ENCODE data around the gene TTLL1.
A peak's percentile ranks its signal among the peaks of the same experiment; 100 is the strongest.

TTLL1 gene
- 4.4 to 8.3 (median 5.4) reads per million in 3 donors for total RNA-seq

DNA sequence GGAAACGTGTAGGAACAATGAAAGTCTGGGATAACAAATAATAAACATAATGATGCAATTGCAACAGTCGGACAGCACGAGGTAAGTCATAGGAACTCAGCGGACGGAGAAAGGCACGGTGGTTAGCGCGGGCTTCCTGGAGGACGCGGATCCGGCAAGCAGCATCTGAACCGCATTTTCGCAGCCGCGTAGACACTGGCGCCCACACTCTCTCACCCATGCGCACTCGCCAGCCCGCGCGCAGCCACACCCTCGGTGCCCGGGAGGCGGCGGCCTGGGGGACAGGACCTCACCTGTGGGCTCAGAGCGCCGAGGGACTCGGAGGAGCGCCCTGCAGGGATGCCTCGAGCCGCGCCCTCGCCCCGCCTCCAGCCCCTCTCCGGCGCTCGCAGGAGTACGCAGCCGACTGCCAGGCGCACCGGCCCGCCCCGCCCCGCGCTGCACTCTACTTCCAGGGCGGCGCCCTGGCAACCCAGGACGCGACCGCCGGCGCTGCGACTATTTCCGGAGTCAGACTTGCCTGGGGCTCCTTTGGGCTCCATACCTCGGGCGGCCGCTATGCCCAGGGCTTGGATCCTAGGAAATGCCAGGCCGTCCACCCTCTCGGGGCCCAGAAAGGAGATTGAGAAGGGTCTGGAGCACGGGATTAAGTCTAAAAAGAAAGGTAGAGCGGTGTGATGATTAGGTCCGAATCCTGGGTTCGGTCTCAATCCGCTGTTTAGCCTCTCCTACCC, at the start of gene TTLL1:
Gene TTLL1 (minus strand): TSS at position 408 of the 734 bp plus-strand sequence. CDS start 13,805 bp downstream, outside the sequence.
- DNase-seq, result peak; percentile 68 to 80 (median 77)
- H3K27ac ChIP-seq (ENCODE audit: insufficient read depth, low read length, poor library complexity, severe bottlenecking), result peak within 1 kb of the TSS; percentile 55
- peaks cover 4% of the 10 kb centered on the region for H3K4me1 ChIP-seq (ENCODE audit: control insufficient read depth, insufficient read depth, low read length, poor library complexity, severe bottlenecking)
- H3K4me3 ChIP-seq (ENCODE audit: insufficient read depth, low read depth, low read length, poor library complexity, severe bottlenecking), result peak within 1 kb of the TSS; percentile 67
- H3K36me3 ChIP-seq (ENCODE audit: control insufficient read depth, insufficient read depth, low read length), result no peaks in the 10 kb centered on the region
- H3K9me3 ChIP-seq (ENCODE audit: control insufficient read depth, low read length), result no peaks in the 10 kb centered on the region
- no peaks in the 10 kb centered on the region for H3K27me3 ChIP-seq (replicated peaks; ENCODE audit: control insufficient read depth, insufficient read depth, low read length, poor library complexity, severe bottlenecking)

DNA sequence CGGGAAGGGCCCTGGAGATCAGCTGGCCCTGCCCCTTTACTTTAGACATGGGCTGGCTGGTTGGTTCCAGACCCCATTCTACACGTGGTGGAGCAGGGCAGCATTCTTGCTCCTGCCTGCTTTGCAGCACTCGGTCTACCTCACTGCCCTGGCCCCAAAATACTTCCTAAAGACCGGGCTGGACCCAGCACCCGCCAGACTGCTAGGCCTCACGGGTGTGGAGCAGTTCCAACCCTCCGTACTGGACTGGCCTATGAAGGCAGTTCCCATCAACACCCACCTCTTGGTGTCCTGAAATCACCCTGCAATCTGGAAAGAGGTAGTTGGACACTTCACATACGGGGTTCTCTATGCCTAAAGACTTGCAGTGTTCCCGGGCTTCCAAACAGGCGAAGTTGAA, 47.6 kb upstream of the TTLL1 start:
- Histone ChIP-seq H3K27ac (ENCODE audit: insufficient read depth, low read length, poor library complexity, severe bottlenecking) (no peak overlapping the region), H3K4me1 (ENCODE audit: control insufficient read depth, insufficient read depth, low read length, poor library complexity, severe bottlenecking) (no peaks in the 10 kb centered on the region), H3K36me3 (ENCODE audit: control insufficient read depth, insufficient read depth, low read length) (peaks cover 22% of the 10 kb centered on the region), H3K9me3 (ENCODE audit: control insufficient read depth, low read length) (no peaks in the 10 kb centered on the region), H3K27me3 (replicated peaks; ENCODE audit: control insufficient read depth, insufficient read depth, low read length, poor library complexity, severe bottlenecking) (no peaks in the 10 kb centered on the region), H3K4me3 (ENCODE audit: insufficient read depth, low read depth, low read length, poor library complexity, severe bottlenecking) (no peak overlapping the region)
- no peak for DNase-seq

DNA sequence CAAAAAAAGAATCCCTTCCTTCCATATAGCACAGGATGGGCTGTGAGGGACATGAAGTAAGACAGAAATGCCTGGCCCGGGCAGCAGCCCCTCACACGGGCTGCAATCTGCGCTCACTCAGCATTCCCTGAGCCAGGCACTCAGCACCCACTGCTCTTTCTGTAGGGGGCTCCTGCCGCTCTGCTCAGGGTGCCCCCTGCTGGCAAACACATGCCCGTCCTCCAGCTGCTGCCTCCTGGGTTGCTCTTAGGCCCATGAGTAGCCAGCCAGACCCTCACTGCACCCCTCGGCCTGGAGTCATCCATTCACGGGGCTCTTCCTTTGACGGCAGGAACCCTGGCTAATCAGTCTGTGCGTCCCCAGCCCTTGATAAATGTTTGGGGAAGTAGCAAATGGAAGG, 47.1 kb upstream of the TTLL1 start:
- DNase-seq, result no peak
- Histone ChIP-seq H3K27ac (ENCODE audit: insufficient read depth, low read length, poor library complexity, severe bottlenecking) (no peak overlapping the region), H3K9me3 (ENCODE audit: control insufficient read depth, low read length) (no peaks in the 10 kb centered on the region), H3K4me3 (ENCODE audit: insufficient read depth, low read depth, low read length, poor library complexity, severe bottlenecking) (no peak overlapping the region), H3K36me3 (ENCODE audit: control insufficient read depth, insufficient read depth, low read length) (peaks cover 22% of the 10 kb centered on the region), H3K4me1 (ENCODE audit: control insufficient read depth, insufficient read depth, low read length, poor library complexity, severe bottlenecking) (no peaks in the 10 kb centered on the region), H3K27me3 (replicated peaks; ENCODE audit: control insufficient read depth, insufficient read depth, low read length, poor library complexity, severe bottlenecking) (no peaks in the 10 kb centered on the region)

DNA sequence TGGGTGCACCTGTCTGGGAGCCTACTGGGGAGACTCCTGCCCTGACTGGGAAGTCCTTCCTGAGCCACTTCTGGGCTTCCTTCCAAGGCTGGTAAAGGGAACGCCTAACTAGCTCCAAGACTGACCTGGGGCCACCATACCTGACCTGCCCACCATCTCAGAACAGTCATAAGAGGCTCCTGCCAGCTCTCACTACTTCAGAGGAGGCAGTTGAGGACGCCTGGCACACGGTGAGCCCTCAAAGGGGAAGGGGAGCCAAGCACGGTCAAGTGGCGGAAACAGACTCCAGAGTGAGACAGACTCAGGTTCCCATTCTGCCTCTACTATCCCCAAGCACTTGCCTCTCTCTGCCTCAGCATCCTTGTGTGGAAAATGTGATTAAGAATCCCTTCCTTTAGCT, 46.4 kb upstream of the TTLL1 start:
- H3K36me3 ChIP-seq (ENCODE audit: control insufficient read depth, insufficient read depth, low read length), result peaks cover 20% of the 10 kb centered on the region

DNA sequence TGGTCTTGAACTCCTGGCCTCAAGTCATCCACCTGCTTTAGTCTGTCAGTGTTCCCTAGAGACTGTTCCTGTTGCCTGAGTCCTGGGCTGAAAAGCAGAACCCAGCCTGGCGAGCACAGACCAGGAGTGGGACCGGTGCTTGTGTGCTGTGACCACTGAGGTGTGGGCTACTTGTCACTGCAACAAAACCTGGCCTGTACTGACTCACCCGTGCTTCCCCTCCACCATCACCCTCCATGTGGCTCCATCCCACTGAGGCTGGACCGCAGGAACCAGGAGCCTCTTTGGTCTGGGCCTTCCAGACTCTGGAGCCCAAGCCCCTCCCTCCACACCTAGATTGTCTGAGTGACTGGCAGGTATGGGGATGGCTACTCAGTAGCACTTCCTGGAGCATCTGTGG, 45.4 kb upstream of the TTLL1 start:
- DNase-seq, result no peak
- Histone ChIP-seq H3K36me3 (ENCODE audit: control insufficient read depth, insufficient read depth, low read length) (peaks cover 18% of the 10 kb centered on the region), H3K27ac (ENCODE audit: insufficient read depth, low read length, poor library complexity, severe bottlenecking) (no peak overlapping the region), H3K9me3 (ENCODE audit: control insufficient read depth, low read length) (no peaks in the 10 kb centered on the region), H3K27me3 (replicated peaks; ENCODE audit: control insufficient read depth, insufficient read depth, low read length, poor library complexity, severe bottlenecking) (no peaks in the 10 kb centered on the region), H3K4me3 (ENCODE audit: insufficient read depth, low read depth, low read length, poor library complexity, severe bottlenecking) (no peak overlapping the region), H3K4me1 (ENCODE audit: control insufficient read depth, insufficient read depth, low read length, poor library complexity, severe bottlenecking) (no peaks in the 10 kb centered on the region)

More for the DNA sequence above, 46.4 kb upstream of the TTLL1 start:
- DNase-seq, result no peak
- Histone ChIP-seq H3K27me3 (replicated peaks; ENCODE audit: control insufficient read depth, insufficient read depth, low read length, poor library complexity, severe bottlenecking) (no peaks in the 10 kb centered on the region), H3K9me3 (ENCODE audit: control insufficient read depth, low read length) (no peaks in the 10 kb centered on the region), H3K27ac (ENCODE audit: insufficient read depth, low read length, poor library complexity, severe bottlenecking) (no peak overlapping the region), H3K4me3 (ENCODE audit: insufficient read depth, low read depth, low read length, poor library complexity, severe bottlenecking) (no peak overlapping the region), H3K4me1 (ENCODE audit: control insufficient read depth, insufficient read depth, low read length, poor library complexity, severe bottlenecking) (no peaks in the 10 kb centered on the region)

DNA sequence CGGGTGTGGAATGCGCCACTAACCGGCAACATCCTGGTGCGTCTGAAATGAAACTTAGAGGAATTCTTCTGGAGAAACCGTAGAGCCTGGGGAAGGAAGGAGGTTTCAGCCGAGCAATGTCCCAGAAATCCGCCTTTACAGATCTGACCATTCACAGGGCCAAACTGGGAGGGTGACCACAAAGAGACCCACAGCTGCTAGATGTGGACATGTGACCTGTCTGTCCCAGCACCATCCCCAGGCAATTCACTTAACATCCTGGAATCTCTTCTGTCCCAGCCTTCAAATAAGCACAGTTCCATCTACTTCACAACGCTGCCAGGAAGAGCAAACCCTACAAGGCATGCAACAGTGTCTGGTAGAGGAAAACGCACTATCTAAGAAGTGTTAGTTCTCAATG, 44.2 kb upstream of the TTLL1 start:
- H3K9me3 ChIP-seq (ENCODE audit: control insufficient read depth, low read length), result no peaks in the 10 kb centered on the region
- peaks cover 18% of the 10 kb centered on the region for H3K36me3 ChIP-seq (ENCODE audit: control insufficient read depth, insufficient read depth, low read length)
- no peak for DNase-seq
- no peaks in the 10 kb centered on the region for H3K27me3 ChIP-seq (replicated peaks; ENCODE audit: control insufficient read depth, insufficient read depth, low read length, poor library complexity, severe bottlenecking)
- no peak overlapping the region for H3K4me3 ChIP-seq (ENCODE audit: insufficient read depth, low read depth, low read length, poor library complexity, severe bottlenecking)
- no peaks in the 10 kb centered on the region for H3K4me1 ChIP-seq (ENCODE audit: control insufficient read depth, insufficient read depth, low read length, poor library complexity, severe bottlenecking)
- no peak overlapping the region for H3K27ac ChIP-seq (ENCODE audit: insufficient read depth, low read length, poor library complexity, severe bottlenecking)

DNA sequence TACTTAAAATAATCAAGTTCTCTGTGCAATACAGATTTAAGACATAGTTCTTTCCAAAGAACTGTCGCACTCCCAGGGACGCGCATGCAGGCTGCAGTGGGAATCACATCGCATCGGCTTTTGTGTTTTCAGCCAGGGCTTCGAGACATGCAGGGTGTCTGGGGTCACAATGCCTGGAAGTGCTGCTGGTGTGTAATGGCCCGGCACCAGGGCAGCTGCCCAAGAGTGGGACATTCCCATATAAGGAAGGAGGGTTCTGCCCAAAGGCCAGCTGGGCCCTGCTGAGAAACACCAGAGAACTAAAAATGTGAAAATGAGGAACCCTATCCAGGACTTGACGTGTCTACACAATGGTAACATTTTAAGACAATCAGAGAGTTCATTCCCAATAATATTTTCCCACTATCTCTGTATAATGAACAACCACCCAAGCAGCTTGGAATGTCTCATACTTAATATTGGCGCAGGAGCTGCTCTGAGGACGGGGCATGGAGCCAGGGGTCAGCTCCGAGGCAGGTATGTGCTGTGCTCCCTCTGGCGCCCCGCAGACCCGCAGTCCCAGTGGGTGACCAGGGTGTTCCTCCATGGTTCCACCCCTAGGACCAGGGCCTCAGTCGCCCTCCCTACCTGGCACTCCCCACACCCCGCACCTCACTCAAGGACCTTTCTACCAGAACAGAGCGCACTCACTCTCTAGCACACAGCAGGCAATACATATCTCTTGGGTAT, 42.7 kb upstream of the TTLL1 start:
- H3K4me3 ChIP-seq (ENCODE audit: insufficient read depth, low read depth, low read length, poor library complexity, severe bottlenecking), result no peak overlapping the region
- DNase-seq, result no peak
- H3K36me3 ChIP-seq (ENCODE audit: control insufficient read depth, insufficient read depth, low read length), result peaks cover 14% of the 10 kb centered on the region
- no peaks in the 10 kb centered on the region for H3K9me3 ChIP-seq (ENCODE audit: control insufficient read depth, low read length)
- no peaks in the 10 kb centered on the region for H3K4me1 ChIP-seq (ENCODE audit: control insufficient read depth, insufficient read depth, low read length, poor library complexity, severe bottlenecking)
- H3K27me3 ChIP-seq (replicated peaks; ENCODE audit: control insufficient read depth, insufficient read depth, low read length, poor library complexity, severe bottlenecking), result no peaks in the 10 kb centered on the region
- H3K27ac ChIP-seq (ENCODE audit: insufficient read depth, low read length, poor library complexity, severe bottlenecking), result no peak overlapping the region

DNA sequence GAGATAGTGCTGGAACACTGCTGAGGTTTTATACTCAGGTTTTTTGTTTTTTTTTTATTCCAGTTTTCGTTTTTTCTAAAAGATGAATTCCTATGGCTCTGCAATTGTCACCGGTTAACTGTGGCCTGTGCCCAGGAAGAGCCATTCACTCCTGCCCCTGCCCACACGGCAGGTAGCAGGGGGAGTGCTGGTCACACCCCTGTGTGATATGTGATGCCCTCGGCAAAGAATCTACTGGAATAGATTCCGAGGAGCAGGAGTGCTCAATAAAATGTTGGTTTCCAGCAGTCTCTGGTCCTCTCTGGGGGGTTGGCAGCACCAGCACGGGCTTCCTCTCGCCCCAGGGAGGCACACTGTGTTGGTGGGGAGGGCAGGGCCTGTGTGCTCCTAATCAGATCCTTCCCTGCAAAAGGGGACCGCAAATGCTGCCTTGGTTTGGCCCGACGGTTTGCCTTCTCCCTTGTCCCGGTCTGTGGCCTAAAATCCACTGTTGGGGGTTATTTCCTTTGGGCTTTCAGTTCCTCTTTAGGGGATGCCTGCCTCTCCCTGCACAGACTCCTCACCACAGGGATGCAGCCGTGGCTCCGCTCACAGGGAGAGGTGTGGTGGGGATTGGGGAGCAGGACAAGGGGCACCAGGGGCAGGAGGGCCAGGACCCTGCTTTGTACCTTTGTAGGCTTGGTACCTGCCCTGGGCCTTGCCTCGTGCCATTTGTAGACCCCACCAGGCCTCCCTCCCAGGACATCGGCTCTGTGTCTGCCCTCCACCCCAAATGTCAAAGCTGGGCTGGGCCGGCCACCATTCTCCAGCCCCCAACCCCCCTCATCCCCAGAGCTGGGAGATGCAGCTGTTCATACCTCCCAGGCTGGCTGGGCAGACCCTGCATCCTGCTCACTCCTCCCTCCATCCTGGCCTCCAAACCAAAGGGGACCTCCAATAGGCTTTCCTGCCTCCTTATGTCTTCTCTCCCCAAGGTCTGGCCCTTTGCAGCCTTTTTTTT, 40.5 kb upstream of the TTLL1 start:
- H3K4me1 ChIP-seq (ENCODE audit: control insufficient read depth, insufficient read depth, low read length, poor library complexity, severe bottlenecking), result no peaks in the 10 kb centered on the region

DNA sequence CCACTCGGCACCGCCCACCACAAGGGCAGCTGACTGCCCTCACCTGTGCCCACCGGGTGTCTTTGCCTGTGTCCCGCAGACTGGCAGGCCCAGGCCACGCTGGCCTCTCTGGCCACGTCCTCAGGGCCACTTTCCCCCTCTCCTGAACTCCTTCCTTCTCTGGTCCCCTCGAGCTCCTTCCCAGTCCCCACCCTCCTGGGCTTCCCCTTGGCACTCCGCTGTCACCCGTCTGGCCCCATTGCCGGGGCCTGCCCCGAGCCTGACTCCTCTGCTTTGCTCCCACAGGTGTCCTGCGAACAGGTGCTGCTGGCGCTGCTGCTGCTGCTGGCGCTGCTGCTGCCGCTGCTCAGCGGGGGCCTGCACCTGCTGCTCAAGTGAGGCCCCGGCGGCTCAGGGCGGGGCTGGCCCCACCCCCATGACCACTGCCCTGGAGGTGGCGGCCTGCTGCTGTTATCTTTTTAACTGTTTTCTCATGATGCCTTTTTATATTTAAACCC, 39.8 kb upstream of the TTLL1 start:
- H3K4me3 ChIP-seq (ENCODE audit: insufficient read depth, low read depth, low read length, poor library complexity, severe bottlenecking), result no peak overlapping the region
- no peaks in the 10 kb centered on the region for H3K4me1 ChIP-seq (ENCODE audit: control insufficient read depth, insufficient read depth, low read length, poor library complexity, severe bottlenecking)
- no peaks in the 10 kb centered on the region for H3K36me3 ChIP-seq (ENCODE audit: control insufficient read depth, insufficient read depth, low read length)
- no peaks in the 10 kb centered on the region for H3K9me3 ChIP-seq (ENCODE audit: control insufficient read depth, low read length)
- no peak overlapping the region for H3K27ac ChIP-seq (ENCODE audit: insufficient read depth, low read length, poor library complexity, severe bottlenecking)
- H3K27me3 ChIP-seq (replicated peaks; ENCODE audit: control insufficient read depth, insufficient read depth, low read length, poor library complexity, severe bottlenecking), result no peaks in the 10 kb centered on the region
- no peak for DNase-seq

More for the DNA sequence above, 40.5 kb upstream of the TTLL1 start:
- Histone ChIP-seq H3K27ac (ENCODE audit: insufficient read depth, low read length, poor library complexity, severe bottlenecking) (no peak overlapping the region), H3K9me3 (ENCODE audit: control insufficient read depth, low read length) (no peaks in the 10 kb centered on the region), H3K36me3 (ENCODE audit: control insufficient read depth, insufficient read depth, low read length) (no peaks in the 10 kb centered on the region), H3K27me3 (replicated peaks; ENCODE audit: control insufficient read depth, insufficient read depth, low read length, poor library complexity, severe bottlenecking) (no peaks in the 10 kb centered on the region), H3K4me3 (ENCODE audit: insufficient read depth, low read depth, low read length, poor library complexity, severe bottlenecking) (no peak overlapping the region)
- no peak for DNase-seq

Data from effector memory CD4-positive, alpha-beta T cell (primary cell).